Panc1 (cell line): ENCODE measurements around the gene VPS50. TPM values are rescaled to one million over a fixed set of nuclear protein-coding genes. Genes with fewer than 3 reads are reported as not detected.

Source experiments
- ATAC-seq: fragments of 200-7000 bp; cut with Tn5 transposase; 2 replicates; pipeline ENCODE4 v1.9.1; 2020; ENCODE audit warnings: mild to moderate bottlenecking, moderate library complexity
- BruUV-seq: library from RNA; stranded (reverse); fragments of 400-500 nt; replicated peaks from 2 replicates; lab custom pipeline; 2021; lab: Mats Ljungman, UMichigan
- CTCF ChIA-PET: fragments of 300-600 bp; sonication (Branson Sonifier 250); formaldehyde crosslinking; loops from one replicate; lab custom pipeline; 2022; ENCODE audit warnings: antibody characterized with exemption; lab: Charles Lee
- POLR2A ChIA-PET: fragments of 300-600 bp; sonication (Branson Sonifier 250); formaldehyde crosslinking; loops from one replicate; lab custom pipeline; 2022; ENCODE audit warnings: antibody characterized with exemption; lab: Charles Lee
- DNase-seq: peaks from one replicate; pipeline ENCODE4 v3.0.0-alpha.2; 2010; ENCODE audit warnings: low read depth, low spot score
- H3K27ac ChIP-seq: 2 replicates; pipeline ENCODE4 v1.5.1; 2011; ENCODE audit warnings: mild to moderate bottlenecking, low read length, inconsistent platforms
- H3K27me3 ChIP-seq: fragments of 200-500 bp; sonication (Bioruptor generic); 2 replicates; pipeline ENCODE4 v1.6.0; 2014; ENCODE audit warnings: low read length, inconsistent platforms; ENCODE audit not compliant: control insufficient read depth, insufficient read depth
- H3K36me3 ChIP-seq: fragments of 200-500 bp; sonication (Bioruptor generic); 2 replicates; pipeline ENCODE4 v1.5.1; 2014; ENCODE audit warnings: inconsistent platforms, mild to moderate bottlenecking, low read length, moderate library complexity; ENCODE audit not compliant: control insufficient read depth, insufficient read depth
- H3K4me1 ChIP-seq: 2 replicates; pipeline ENCODE4 v1.5.1; 2011; ENCODE audit warnings: inconsistent platforms, mild to moderate bottlenecking, low read length, moderate library complexity; ENCODE audit not compliant: control insufficient read depth, insufficient read depth
- H3K4me3 ChIP-seq, 2 experiments: 2 replicates each; pipeline ENCODE4 v1.5.1; 2011 to 2012; ENCODE audit warnings: low read depth in 2 of 2, low read length in 2 of 2, mild to moderate bottlenecking in 2 of 2, inconsistent platforms in 1 of 2, moderate library complexity in 1 of 2
- H3K9me3 ChIP-seq: fragments of 200-500 bp; sonication (Bioruptor generic); 2 replicates; pipeline ENCODE4 v1.5.1; 2014; ENCODE audit warnings: low read depth, mild to moderate bottlenecking, inconsistent platforms, low read length, moderate library complexity; ENCODE audit not compliant: control insufficient read depth, insufficient read depth
- POLR2AphosphoS5 ChIP-seq: IDR thresholded peaks from 2 replicates; pipeline ENCODE4 v1.6.1; 2012; ENCODE audit warnings: mild to moderate bottlenecking, low read depth, low read length, moderate library complexity
- SIN3A ChIP-seq: IDR thresholded peaks from 2 replicates; pipeline ENCODE4 v1.6.1; 2012; ENCODE audit warnings: low read depth, mild to moderate bottlenecking, low read length, moderate library complexity, borderline replicate concordance; ENCODE audit not compliant: insufficient read depth
- TCF7L2 ChIP-seq: IDR thresholded peaks from 2 replicates; pipeline ENCODE4 v1.6.1; 2011; ENCODE audit warnings: mild to moderate bottlenecking, low read depth, low read length, inconsistent platforms
- in situ Hi-C: cut with HindIII; loops from 2 replicates; pipeline ENCODE4 v1.10.0; 2016; ENCODE audit warnings: low sequenced_read_pairs, low pct_unique_long_range_greater_than_20kb
- intact Hi-C: fragments of 100-400 bp; cut with micrococcal nuclease; formaldehyde crosslinking; loops from one replicate; pipeline ENCODE4 v1.10.0; 2022; ENCODE audit not compliant: unreplicated experiment
- total RNA-seq: library from RNA; stranded (reverse); gene quantifications from one replicate; pipeline ENCODE4 v1.2.1, GENCODE V29; 2021; ENCODE audit not compliant: unreplicated experiment
- TF ChIP-seq, protein P1 (sequence below): fragments of 450-650 bp; IDR thresholded peaks from 2 replicates; pipeline ENCODE4 v1.5.1; 2017; ENCODE audit warnings: mild to moderate bottlenecking
- TF ChIP-seq, protein P2 (sequence below), 2 experiments: IDR thresholded peaks; 2 replicates each; pipeline ENCODE4 v1.6.1; 2011 to 2012; ENCODE audit warnings: low read depth in 2 of 2, control low read depth in 1 of 2, low read length in 1 of 2, mild to moderate bottlenecking in 1 of 2, moderate library complexity in 1 of 2; ENCODE audit not compliant: insufficient read depth in 1 of 2

Gene VPS50
- total RNA-seq, 1 experiment from 2014 or later = 14.6 TPM

DNA sequence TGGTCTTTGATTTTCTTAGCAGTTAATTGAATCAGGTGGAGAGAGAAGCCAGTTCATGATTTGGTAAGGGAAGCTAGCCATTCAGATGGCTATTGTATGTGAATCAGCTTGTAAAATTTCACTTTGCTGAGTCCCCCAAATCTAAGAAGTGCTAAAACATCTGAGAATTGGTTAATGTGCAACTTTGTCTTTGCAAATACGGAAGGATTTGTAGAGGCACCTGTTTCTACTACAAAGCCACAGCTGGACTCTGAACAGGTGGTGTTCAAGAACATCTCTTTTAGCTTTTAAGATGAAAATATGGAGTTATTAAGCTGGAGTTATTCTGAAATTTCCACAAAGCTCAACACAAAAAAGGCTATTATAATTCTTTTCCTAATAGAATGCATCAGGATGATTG, 132.6 kb downstream of the VPS50 start:
- Histone ChIP-seq H3K9me3 (no peaks in the 10 kb centered on the region), H3K4me1 (no peaks in the 10 kb centered on the region), H3K36me3 (no peaks in the 10 kb centered on the region), H3K27ac (no peak overlapping the region), H3K27me3 (0 out of 2 replicates have a peak, but pooled peaks cover 2% of the 10 kb centered on the region), H3K4me3 (no peak overlapping the region)
- POLR2A ChIA-PET = no interaction called here
- intact Hi-C loops = no loop called here
- TF ChIP-seq, protein P1, sequence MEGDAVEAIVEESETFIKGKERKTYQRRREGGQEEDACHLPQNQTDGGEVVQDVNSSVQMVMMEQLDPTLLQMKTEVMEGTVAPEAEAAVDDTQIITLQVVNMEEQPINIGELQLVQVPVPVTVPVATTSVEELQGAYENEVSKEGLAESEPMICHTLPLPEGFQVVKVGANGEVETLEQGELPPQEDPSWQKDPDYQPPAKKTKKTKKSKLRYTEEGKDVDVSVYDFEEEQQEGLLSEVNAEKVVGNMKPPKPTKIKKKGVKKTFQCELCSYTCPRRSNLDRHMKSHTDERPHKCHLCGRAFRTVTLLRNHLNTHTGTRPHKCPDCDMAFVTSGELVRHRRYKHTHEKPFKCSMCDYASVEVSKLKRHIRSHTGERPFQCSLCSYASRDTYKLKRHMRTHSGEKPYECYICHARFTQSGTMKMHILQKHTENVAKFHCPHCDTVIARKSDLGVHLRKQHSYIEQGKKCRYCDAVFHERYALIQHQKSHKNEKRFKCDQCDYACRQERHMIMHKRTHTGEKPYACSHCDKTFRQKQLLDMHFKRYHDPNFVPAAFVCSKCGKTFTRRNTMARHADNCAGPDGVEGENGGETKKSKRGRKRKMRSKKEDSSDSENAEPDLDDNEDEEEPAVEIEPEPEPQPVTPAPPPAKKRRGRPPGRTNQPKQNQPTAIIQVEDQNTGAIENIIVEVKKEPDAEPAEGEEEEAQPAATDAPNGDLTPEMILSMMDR = no peak
- no peak for TF ChIP-seq SIN3A
- TF ChIP-seq TCF7L2 = no peak
- TF ChIP-seq POLR2AphosphoS5 = no peak
- TF ChIP-seq, protein P2, sequence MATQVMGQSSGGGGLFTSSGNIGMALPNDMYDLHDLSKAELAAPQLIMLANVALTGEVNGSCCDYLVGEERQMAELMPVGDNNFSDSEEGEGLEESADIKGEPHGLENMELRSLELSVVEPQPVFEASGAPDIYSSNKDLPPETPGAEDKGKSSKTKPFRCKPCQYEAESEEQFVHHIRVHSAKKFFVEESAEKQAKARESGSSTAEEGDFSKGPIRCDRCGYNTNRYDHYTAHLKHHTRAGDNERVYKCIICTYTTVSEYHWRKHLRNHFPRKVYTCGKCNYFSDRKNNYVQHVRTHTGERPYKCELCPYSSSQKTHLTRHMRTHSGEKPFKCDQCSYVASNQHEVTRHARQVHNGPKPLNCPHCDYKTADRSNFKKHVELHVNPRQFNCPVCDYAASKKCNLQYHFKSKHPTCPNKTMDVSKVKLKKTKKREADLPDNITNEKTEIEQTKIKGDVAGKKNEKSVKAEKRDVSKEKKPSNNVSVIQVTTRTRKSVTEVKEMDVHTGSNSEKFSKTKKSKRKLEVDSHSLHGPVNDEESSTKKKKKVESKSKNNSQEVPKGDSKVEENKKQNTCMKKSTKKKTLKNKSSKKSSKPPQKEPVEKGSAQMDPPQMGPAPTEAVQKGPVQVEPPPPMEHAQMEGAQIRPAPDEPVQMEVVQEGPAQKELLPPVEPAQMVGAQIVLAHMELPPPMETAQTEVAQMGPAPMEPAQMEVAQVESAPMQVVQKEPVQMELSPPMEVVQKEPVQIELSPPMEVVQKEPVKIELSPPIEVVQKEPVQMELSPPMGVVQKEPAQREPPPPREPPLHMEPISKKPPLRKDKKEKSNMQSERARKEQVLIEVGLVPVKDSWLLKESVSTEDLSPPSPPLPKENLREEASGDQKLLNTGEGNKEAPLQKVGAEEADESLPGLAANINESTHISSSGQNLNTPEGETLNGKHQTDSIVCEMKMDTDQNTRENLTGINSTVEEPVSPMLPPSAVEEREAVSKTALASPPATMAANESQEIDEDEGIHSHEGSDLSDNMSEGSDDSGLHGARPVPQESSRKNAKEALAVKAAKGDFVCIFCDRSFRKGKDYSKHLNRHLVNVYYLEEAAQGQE (IDR thresholded peaks at IDR 0.05; ENCODE audit: insufficient read depth in 1 of 2, low read depth in 2 of 2, low read length in 1 of 2) = no peak
- no peak for ATAC-seq
- no peak for DNase-seq
- no TSS peak for BruUV-seq
- in situ Hi-C loops = no loop called here
- CTCF ChIA-PET = no interaction called here

DNA sequence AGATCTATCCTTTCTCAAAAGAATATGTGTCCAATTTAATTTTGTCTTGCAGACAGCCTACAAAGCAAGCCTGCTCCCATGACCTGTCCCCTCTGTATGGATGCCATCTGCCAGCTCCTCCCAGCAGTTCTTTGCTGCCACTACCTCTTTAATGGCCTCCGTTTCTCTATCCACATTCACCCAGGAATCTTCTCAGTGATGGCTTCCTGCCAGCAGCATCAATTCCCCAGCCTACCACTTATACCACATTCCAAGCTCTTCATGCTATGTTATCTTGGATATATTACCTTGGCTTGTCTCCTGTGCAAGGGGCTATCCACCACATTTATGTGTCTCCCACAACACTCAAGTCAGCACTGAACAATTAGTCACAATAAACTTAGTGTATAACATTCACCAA, 133.2 kb downstream of the VPS50 start:
- intact Hi-C loops = no loop called here
- no peak for TF ChIP-seq SIN3A
- TF ChIP-seq, protein P2 (IDR thresholded peaks at IDR 0.05; ENCODE audit: insufficient read depth in 1 of 2, low read depth in 2 of 2, low read length in 1 of 2) = no peak
- TF ChIP-seq TCF7L2 = no peak
- TF ChIP-seq POLR2AphosphoS5 = no peak
- TF ChIP-seq, protein P1 = no peak
- no peak for ATAC-seq
- in situ Hi-C loops = no loop called here
- no peak overlapping the region for H3K27ac ChIP-seq
- DNase-seq = no peak
- no peaks in the 10 kb centered on the region for H3K9me3 ChIP-seq
- no TSS peak for BruUV-seq
- H3K36me3 ChIP-seq = no peaks in the 10 kb centered on the region
- H3K4me1 ChIP-seq = no peaks in the 10 kb centered on the region
- H3K27me3 ChIP-seq = 0 out of 2 replicates have a peak, but pooled peaks cover 2% of the 10 kb centered on the region
- ChIA-PET CTCF (no interaction called here), POLR2A (no interaction called here)
- H3K4me3 ChIP-seq = no peak overlapping the region
